Parathyroid adenoma (tissue), 2 donors: ENCODE results near the gene B3GAT3.
A peak's percentile ranks its signal among the peaks of the same experiment; 100 is the strongest.

Experiments used
- H2AFZ ChIP-seq: fragments of 300-600 bp; sonication (generic); one replicate; pipeline ENCODE4 v1.7.0; 2017; ENCODE audit warnings: antibody characterized with exemption, mild to moderate bottlenecking
- H3K27ac ChIP-seq: fragments of 300-600 bp; sonication (generic); one replicate; pipeline ENCODE4 v1.7.0; 2017
- H3K27me3 ChIP-seq: fragments of 300-600 bp; sonication (generic); one replicate; pipeline ENCODE4 v1.7.0; 2017; ENCODE audit warnings: low read length; ENCODE audit not compliant: control insufficient read depth, insufficient read depth
- H3K36me3 ChIP-seq: fragments of 300-600 bp; sonication (generic); one replicate; pipeline ENCODE4 v1.7.0; 2017; ENCODE audit warnings: low read length; ENCODE audit not compliant: control insufficient read depth, insufficient read depth
- H3K4me1 ChIP-seq: fragments of 300-600 bp; sonication (generic); one replicate; pipeline ENCODE4 v1.7.0; 2017; ENCODE audit warnings: control low read depth
- H3K4me2 ChIP-seq: fragments of 300-600 bp; sonication (generic); one replicate; pipeline ENCODE4 v1.7.0; 2017; ENCODE audit warnings: low read length
- H3K4me3 ChIP-seq: fragments of 300-600 bp; sonication (generic); one replicate; pipeline ENCODE4 v1.7.0; 2017; ENCODE audit warnings: low read depth, low read length
- H3K79me2 ChIP-seq: fragments of 300-600 bp; sonication (generic); one replicate; pipeline ENCODE4 v1.7.0; 2017; ENCODE audit warnings: control low read depth
- H3K9ac ChIP-seq: fragments of 300-600 bp; sonication (generic); one replicate; pipeline ENCODE4 v1.7.0; 2017; ENCODE audit warnings: mild to moderate bottlenecking
- H3K9me3 ChIP-seq: fragments of 300-600 bp; sonication (generic); one replicate; pipeline ENCODE4 v1.7.0; 2017; ENCODE audit warnings: low read length; ENCODE audit not compliant: control insufficient read depth
- CTCF ChIP-seq: fragments of 300-600 bp; sonication (generic); IDR thresholded peaks from one replicate; pipeline ENCODE4 v1.7.0; 2017; ENCODE audit warnings: antibody characterized with exemption, mild to moderate bottlenecking
- donor health status: primary hyperparathyroidism.

The B3GAT3 gene

GRCh38 chr11:62604460-62605120 is 17.2 kb downstream of the B3GAT3 start:
- Histone ChIP-seq H3K27ac (no peak overlapping the region), H2AFZ (no peak overlapping the region), H3K36me3 (no peaks in the 10 kb centered on the region), H3K9me3 (no peaks in the 10 kb centered on the region), H3K9ac (no peak overlapping the region), H3K79me2 (no peaks in the 10 kb centered on the region), H3K4me1 (no peaks in the 10 kb centered on the region), H3K4me3 (no peak overlapping the region), H3K27me3 (no peaks in the 10 kb centered on the region), H3K4me2 (no peak overlapping the region)
- TF ChIP-seq CTCF: no peak

GRCh38 chr11:62603776-62604299 is 17.9 kb downstream of the B3GAT3 start:
- H3K27me3 ChIP-seq: no peaks in the 10 kb centered on the region
- H3K4me3 ChIP-seq: no peak overlapping the region
- H3K27ac ChIP-seq: no peak overlapping the region
- TF ChIP-seq CTCF: no peak
- H2AFZ ChIP-seq: no peak overlapping the region
- H3K4me1 ChIP-seq: no peaks in the 10 kb centered on the region
- H3K79me2 ChIP-seq: no peaks in the 10 kb centered on the region
- no peak overlapping the region for H3K4me2 ChIP-seq
- no peaks in the 10 kb centered on the region for H3K9me3 ChIP-seq
- H3K36me3 ChIP-seq: no peaks in the 10 kb centered on the region
- no peak overlapping the region for H3K9ac ChIP-seq

GRCh38 chr11:62603072-62603408 is 18.7 kb downstream of the B3GAT3 start:
- Histone ChIP-seq H3K27me3 (no peaks in the 10 kb centered on the region), H3K4me2 (no peak overlapping the region), H3K9me3 (no peaks in the 10 kb centered on the region), H3K4me3 (no peak overlapping the region), H3K36me3 (no peaks in the 10 kb centered on the region), H3K27ac (no peak overlapping the region), H3K79me2 (no peaks in the 10 kb centered on the region), H3K4me1 (no peaks in the 10 kb centered on the region), H3K9ac (no peak overlapping the region), H2AFZ (no peak overlapping the region)
- no peak for TF ChIP-seq CTCF

GRCh38 chr11:62602141-62603071 is 19.4 kb downstream of the B3GAT3 start:
- Histone ChIP-seq H3K9ac (no peak overlapping the region), H3K27me3 (no peaks in the 10 kb centered on the region)

More at GRCh38 chr11:62602141-62603071, 19.4 kb downstream of the B3GAT3 start:
- no peaks in the 10 kb centered on the region for H3K4me1 ChIP-seq
- H3K4me3 ChIP-seq: peak overlapping the region; percentile 88
- H3K36me3 ChIP-seq: no peaks in the 10 kb centered on the region
- no peaks in the 10 kb centered on the region for H3K9me3 ChIP-seq
- no peaks in the 10 kb centered on the region for H3K79me2 ChIP-seq
- no peak for TF ChIP-seq CTCF
- H3K4me2 ChIP-seq: peak overlapping the region; percentile 85
- H2AFZ ChIP-seq: peak overlapping the region; percentile 83
- H3K27ac ChIP-seq: no peak overlapping the region
